Body of pancreas (tissue), 4 donors: ENCODE data around the gene AP1S1. TPM values are rescaled to one million over a fixed set of nuclear protein-coding genes. Genes with fewer than 3 reads are reported as not detected.
"Not testable (repeated sequence)": the region's sequence is repeated elsewhere in the genome, so short reads cannot be mapped to it uniquely, and the experiment has no call there.

Experiments used
- ATAC-seq: fragments of 150-250 bp; one replicate; pipeline ENCODE4 v1.9.1; 2016
- DNase-seq, 4 donors: peaks; one replicate each; pipeline ENCODE4 v3.0.0-alpha.2; 2019
- H3K27ac ChIP-seq, 4 donors: fragments of 200-600 bp; sonication (generic); 1 replicate in 3 of 4; 2 replicates in 1 of 4; pipeline versions ENCODE4 v1.5.1 to v1.6.1; 2016 to 2019; ENCODE audit warnings: mild to moderate bottlenecking in 1 of 4, mixed read lengths in 1 of 4, moderate library complexity in 1 of 4
- H3K27me3 ChIP-seq, 2 donors: fragments of 200-600 bp; sonication (generic); one replicate each; pipeline ENCODE4 v1.6.0; 2016; ENCODE audit warnings: mild to moderate bottlenecking in 1 of 2
- H3K36me3 ChIP-seq, 2 donors: fragments of 200-600 bp; sonication (generic); replicated peaks in 1 of 2; 2 replicates each; pipeline ENCODE4 v1.5.1; 2016; ENCODE audit warnings: low read depth in 2 of 2; ENCODE audit not compliant: insufficient read depth in 1 of 2
- H3K4me1 ChIP-seq: fragments of 200-600 bp; sonication (generic); one replicate; pipeline ENCODE4 v1.6.0; 2016
- H3K4me3 ChIP-seq, 2 donors: fragments of 200-600 bp; sonication (generic); 1 replicate in 1 of 2; 2 replicates in 1 of 2; pipeline ENCODE4 v1.5.1; 2016 to 2019
- H3K9me3 ChIP-seq, 3 donors: fragments of 200-600 bp; sonication (generic); 1 replicate in 2 of 3; 2 replicates in 1 of 3; pipeline ENCODE4 v1.5.1; 2016
- POLR2A ChIP-seq, 3 donors: fragments of 450-650 bp; IDR thresholded peaks; one replicate each; pipeline ENCODE4 v1.6.1; 2016; ENCODE audit warnings: antibody characterized with exemption in 3 of 3, mild to moderate bottlenecking in 2 of 3
- WGBS, 2 donors: methylation state at CpG; one replicate each; pipeline ENCODE4 v1.1.5; 2017; 5-methylcytosine and 5-hydroxymethylcytosine counted together
- intact Hi-C: fragments of 100-400 bp; cut with DNase I; formaldehyde crosslinking; loops from one replicate; pipeline ENCODE4 v1.15.1; 2023
- total RNA-seq, 2 donors: library from RNA; depleted of rRNA; stranded (reverse); fragments of >200 nt; gene quantifications; one replicate each; pipeline ENCODE4 v1.1.0, GENCODE V29; 2016
- TF ChIP-seq, protein P1 (sequence below), 7 experiments: fragments of 450-650 bp in 4 of 7; fragments of 200-600 bp in 3 of 7; sonication (generic) in 3 of 7; IDR thresholded peaks; one replicate each; pipeline ENCODE4 v1.5.1; 2016 to 2019; ENCODE audit warnings: antibody characterized with exemption in 7 of 7

The AP1S1 gene
- total RNA-seq, 2 donors from 2014 or later = 12.2 to 23.6 TPM

DNA sequence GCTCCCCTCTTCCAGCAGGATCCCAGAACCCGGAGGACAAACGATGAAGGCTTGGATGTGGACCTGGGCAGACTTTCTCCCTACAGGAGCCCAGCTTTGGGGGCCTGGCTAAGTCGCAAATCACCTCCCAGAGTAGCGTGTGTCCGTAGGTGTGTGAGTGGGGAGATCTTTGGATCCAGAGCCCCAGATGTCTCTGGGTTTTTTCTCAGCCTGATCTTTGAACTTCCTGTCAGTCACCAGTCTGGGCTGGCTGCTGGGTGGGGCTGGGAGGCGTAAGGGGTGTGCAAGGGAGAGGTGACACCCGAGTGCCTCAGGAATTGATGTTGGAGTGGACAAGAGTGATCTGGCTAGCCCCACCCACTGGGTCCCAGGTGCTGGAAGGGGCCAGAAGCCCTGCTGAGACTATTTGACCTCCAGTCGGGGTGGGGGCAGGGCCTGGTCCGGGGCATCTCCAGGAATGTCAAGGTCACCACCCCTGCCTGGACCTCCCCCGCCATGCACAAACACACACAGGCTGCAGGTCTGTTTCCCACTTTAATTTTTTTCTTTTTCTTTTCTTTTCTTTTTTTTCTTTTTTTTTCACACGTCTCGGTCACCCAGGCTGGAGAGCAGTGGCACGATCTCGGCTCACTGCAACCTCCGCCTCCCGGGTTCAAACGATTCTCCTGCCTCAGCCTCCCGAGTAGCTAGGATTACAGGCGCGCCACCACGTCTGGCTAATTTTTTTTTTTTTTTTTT is 46.8 kb downstream of the AP1S1 start, which contains the start of gene MOGAT3:
Gene MOGAT3 (minus strand): TSS at position 175 of the 738 bp plus-strand sequence. CDS start 182 bp downstream, outside the sequence.
- Histone ChIP-seq H3K9me3 (no peaks in the 10 kb centered on the region), H3K27ac (no peak within 1 kb of the TSS), H3K4me1 (peaks cover 10% of the 10 kb centered on the region), H3K36me3 (no peaks in the 10 kb centered on the region), H3K27me3 (peaks cover 0 to 16% of the 10 kb centered on the region in 2 donors), H3K4me3 (no peak within 1 kb of the TSS)
- no peak for ATAC-seq
- no peak for DNase-seq
- intact Hi-C loops = no loop called here
- no peak for TF ChIP-seq POLR2A (IDR thresholded peaks at IDR 0.05)
- TF ChIP-seq, protein P1, sequence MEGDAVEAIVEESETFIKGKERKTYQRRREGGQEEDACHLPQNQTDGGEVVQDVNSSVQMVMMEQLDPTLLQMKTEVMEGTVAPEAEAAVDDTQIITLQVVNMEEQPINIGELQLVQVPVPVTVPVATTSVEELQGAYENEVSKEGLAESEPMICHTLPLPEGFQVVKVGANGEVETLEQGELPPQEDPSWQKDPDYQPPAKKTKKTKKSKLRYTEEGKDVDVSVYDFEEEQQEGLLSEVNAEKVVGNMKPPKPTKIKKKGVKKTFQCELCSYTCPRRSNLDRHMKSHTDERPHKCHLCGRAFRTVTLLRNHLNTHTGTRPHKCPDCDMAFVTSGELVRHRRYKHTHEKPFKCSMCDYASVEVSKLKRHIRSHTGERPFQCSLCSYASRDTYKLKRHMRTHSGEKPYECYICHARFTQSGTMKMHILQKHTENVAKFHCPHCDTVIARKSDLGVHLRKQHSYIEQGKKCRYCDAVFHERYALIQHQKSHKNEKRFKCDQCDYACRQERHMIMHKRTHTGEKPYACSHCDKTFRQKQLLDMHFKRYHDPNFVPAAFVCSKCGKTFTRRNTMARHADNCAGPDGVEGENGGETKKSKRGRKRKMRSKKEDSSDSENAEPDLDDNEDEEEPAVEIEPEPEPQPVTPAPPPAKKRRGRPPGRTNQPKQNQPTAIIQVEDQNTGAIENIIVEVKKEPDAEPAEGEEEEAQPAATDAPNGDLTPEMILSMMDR (IDR thresholded peaks at IDR 0.05) = no peak
- WGBS, 2 donors = 30 to 31% methylated on average over 16 to 21 of the region's 21 CpGs

DNA sequence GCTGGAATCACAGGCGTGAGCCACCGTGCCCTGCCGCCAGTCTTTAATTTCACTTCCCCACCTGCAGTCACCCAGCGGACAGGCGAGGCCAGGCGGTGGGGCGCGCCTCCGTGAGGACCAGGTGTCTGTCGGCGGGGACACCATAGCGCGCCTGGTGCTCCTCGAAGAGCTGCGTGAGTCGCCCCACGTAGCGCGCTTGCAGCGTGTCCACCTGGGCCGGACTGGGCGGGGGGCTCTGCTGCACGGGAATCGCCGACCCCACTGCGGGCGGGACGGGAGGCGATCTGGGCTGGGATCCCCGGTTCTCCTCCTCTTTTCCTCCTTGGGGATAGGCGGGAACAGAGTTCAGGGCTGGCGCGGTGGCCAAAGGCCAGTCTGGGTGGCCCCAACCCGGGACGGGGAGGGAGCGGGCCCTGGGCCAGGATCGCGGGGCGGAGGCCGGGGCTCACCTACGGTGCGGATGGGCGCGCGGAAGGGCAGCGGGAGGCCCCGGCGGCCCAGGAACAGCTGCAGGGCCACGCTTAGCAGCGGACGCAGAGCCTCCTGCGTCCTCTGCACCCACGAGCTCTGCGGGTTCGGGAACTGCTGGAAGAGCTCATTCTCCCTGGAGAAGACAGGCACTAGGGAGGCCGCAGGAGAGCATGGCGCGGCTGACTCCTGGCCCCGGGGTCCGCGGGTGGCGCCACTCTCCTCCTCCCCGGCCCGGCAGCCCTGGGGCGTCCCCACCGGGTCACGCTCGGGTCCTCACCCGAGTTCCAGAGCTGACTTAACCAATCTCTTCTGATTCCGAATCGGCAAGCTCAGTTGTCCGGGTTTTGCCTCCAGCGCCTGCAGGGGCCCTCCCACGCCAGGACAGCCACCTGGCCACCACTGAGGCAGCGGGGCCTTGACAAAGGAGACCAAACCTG is 47.7 kb downstream of the AP1S1 start:
- no peak overlapping the region for H3K4me3 ChIP-seq
- peaks cover 10% of the 10 kb centered on the region for H3K4me1 ChIP-seq
- WGBS, 2 donors = 0 to 11% methylated on average over 9 to 73 of the region's 75 CpGs
- peak in 2 of 4 donors; percentile 32 to 41 for DNase-seq
- peak; percentile 31 for ATAC-seq
- intact Hi-C loops = no loop called here
- H3K36me3 ChIP-seq = no peaks in the 10 kb centered on the region
- peaks cover 0 to 16% of the 10 kb centered on the region in 2 donors for H3K27me3 ChIP-seq
- no peak overlapping the region for H3K27ac ChIP-seq
- TF ChIP-seq, protein P1 (IDR thresholded peaks at IDR 0.05) = no peak
- TF ChIP-seq POLR2A (IDR thresholded peaks at IDR 0.05) = no peak
- no peaks in the 10 kb centered on the region for H3K9me3 ChIP-seq

DNA sequence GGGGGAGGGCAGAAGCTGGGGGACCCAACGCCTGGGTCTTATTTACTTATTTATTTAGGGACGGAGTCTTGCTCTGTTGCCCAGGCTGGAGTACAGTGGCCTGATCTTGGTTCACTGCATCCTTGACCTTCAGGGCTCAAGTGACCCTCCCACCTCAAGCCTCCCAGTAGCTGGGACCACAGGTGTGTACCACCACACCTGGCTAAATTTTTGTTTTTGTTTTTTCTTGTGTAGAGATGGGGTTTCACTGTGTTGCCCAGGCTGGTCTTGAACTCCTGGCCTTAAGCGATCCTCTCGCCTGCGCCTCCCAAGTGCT is 48.3 kb downstream of the AP1S1 start:
- peaks cover 0 to 16% of the 10 kb centered on the region in 2 donors for H3K27me3 ChIP-seq
- no peaks in the 10 kb centered on the region for H3K36me3 ChIP-seq
- no peak overlapping the region for H3K4me3 ChIP-seq
- H3K4me1 ChIP-seq = peaks cover 10% of the 10 kb centered on the region
- TF ChIP-seq, protein P1 (IDR thresholded peaks at IDR 0.05) = no peak
- no peak for TF ChIP-seq POLR2A (IDR thresholded peaks at IDR 0.05)
- DNase-seq (no peak), ATAC-seq (no peak)
- intact Hi-C loops = no loop called here
- 83 to 97% methylated on average over 3 to 5 of the region's 5 CpGs for WGBS, 2 donors
- H3K27ac ChIP-seq = no peak overlapping the region
- H3K9me3 ChIP-seq = no peaks in the 10 kb centered on the region

DNA sequence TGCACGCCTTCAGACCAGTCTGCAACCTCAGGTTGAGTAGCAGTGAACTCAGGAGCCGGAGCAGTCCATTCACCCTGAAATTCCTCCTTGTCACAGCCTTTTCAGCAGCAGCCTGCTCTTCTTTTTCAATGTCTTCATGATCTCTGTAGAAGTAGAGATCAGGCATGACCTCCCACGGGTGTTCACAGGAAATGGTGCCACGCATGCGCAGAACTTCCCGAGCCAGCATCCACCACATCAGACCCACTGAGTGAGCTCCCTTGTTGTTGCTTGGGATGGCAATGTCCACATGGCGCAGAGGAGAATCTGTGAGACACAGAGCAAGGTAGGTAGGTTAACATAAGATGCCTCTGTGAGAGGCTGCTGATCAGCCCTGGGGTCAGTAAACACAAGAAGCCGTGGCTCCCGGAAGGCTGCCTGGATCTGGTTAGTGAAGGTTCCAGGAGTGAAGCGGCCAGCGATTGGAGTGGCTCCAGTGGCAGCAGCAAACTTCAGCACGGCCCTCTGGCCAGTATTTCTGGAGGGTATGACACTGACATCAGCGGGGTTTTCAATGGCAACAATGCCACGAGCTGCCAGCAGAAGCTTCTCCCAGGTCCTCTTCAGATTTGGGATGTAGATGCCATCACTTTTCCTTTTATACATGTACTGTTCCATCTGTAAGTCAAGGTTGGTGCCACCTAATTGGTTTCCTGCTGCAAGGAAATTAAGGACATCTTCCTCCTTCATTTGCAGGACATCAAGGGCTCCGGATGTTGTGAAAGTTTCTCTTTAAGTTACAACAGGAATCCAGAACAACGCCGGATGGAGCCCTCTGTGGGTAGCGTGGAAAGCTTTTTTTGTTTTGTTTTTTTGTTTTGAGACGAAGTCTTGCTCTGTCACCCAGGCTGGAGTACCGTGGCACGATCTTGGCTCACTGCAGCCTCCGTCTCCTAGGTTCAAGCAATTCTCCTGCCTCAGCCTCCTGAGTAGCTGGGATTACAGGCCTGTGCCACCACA is 49.8 kb downstream of the AP1S1 start:
- H3K9me3 ChIP-seq, ATAC-seq, H3K27ac ChIP-seq, intact Hi-C loops, H3K36me3 ChIP-seq, H3K4me3 ChIP-seq, DNase-seq, H3K4me1 ChIP-seq: not testable (repeated sequence)
- peaks cover 0 to 16% of the 10 kb centered on the region in 2 donors for H3K27me3 ChIP-seq
- 58% methylated on average over 17 to 22 of the region's 22 CpGs for WGBS, 2 donors
